H1 (cell line): ENCODE results near the gene CYP2B6. TPM values are rescaled to one million over a fixed set of nuclear protein-coding genes. Genes with fewer than 3 reads are reported as not detected.

ENCODE experiments used
- CTCF ChIA-PET: fragments of 300-600 bp; sonication (Branson Sonifier 250); formaldehyde crosslinking; loops from one replicate; lab custom pipeline; 2021; ENCODE audit not compliant: partially characterized antibody; lab: Charles Lee
- POLR2A ChIA-PET: fragments of 300-600 bp; sonication (Branson Sonifier 250); formaldehyde crosslinking; loops from one replicate; lab custom pipeline; 2021; ENCODE audit warnings: inconsistent platforms; ENCODE audit not compliant: partially characterized antibody; lab: Charles Lee
- DNase-seq, 2 experiments: peaks; one replicate each; pipeline versions ENCODE4 v3.0.0 to v3.0.0-alpha.2; 2010 to 2022; ENCODE audit warnings: low spot score in 2 of 2, low read depth in 1 of 2, mixed read lengths in 1 of 2
- FAIRE-seq: peaks from 2 replicates; lab custom pipeline; 2011; peaks lifted over from hg19 to GRCh38; lab: Jason Lieb, UNC
- H2AFZ ChIP-seq: 2 replicates; pipeline ENCODE4 v1.8.1; 2012; ENCODE audit warnings: low read length, inconsistent platforms
- H2AK5ac ChIP-seq: 2 replicates; pipeline ENCODE4 v1.6.1; 2013; ENCODE audit warnings: low read depth, low read length
- H2BK120ac ChIP-seq: replicated peaks from 2 replicates; pipeline ENCODE3; 2013; ENCODE audit warnings: low read depth, low read length, inconsistent platforms
- H2BK12ac ChIP-seq: 2 replicates; pipeline ENCODE4 v1.6.1; 2013; ENCODE audit warnings: low read depth, low read length
- H2BK15ac ChIP-seq: 2 replicates; pipeline ENCODE4 v1.6.1; 2013; ENCODE audit warnings: low read length
- H2BK20ac ChIP-seq: 2 replicates; pipeline ENCODE4 v1.6.1; 2013; ENCODE audit warnings: low read length
- H2BK5ac ChIP-seq: 2 replicates; pipeline ENCODE4 v1.6.1; 2013; ENCODE audit warnings: low read depth, low read length
- H3K14ac ChIP-seq: 2 replicates; pipeline ENCODE4 v1.6.1; 2013; ENCODE audit warnings: inconsistent platforms; ENCODE audit not compliant: insufficient read length
- H3K18ac ChIP-seq: 2 replicates; pipeline ENCODE4 v1.6.1; 2013; ENCODE audit warnings: low read length; ENCODE audit errors: extremely low read depth
- H3K23ac ChIP-seq: 2 replicates; pipeline ENCODE4 v1.6.1; 2013; ENCODE audit warnings: inconsistent platforms; ENCODE audit not compliant: insufficient read length
- H3K23me2 ChIP-seq: 2 replicates; pipeline ENCODE4 v1.6.1; 2013; ENCODE audit warnings: low read depth, low read length
- H3K27ac ChIP-seq: 2 replicates; pipeline ENCODE4 v1.6.1; 2011; ENCODE audit warnings: low read depth, low read length, inconsistent platforms
- H3K27me3 ChIP-seq, 4 experiments: replicated peaks in 1 of 4; 1 replicate in 1 of 4; 2 replicates in 3 of 4; pipeline versions ENCODE4 v1.6.1 to v1.8.1; 2011 to 2013; ENCODE audit warnings: low read length in 3 of 4, mild to moderate bottlenecking in 3 of 4, inconsistent platforms in 2 of 4, mixed read lengths in 2 of 4, moderate library complexity in 1 of 4; ENCODE audit not compliant: control insufficient read depth in 3 of 4, insufficient read depth in 3 of 4; ENCODE audit errors: extremely low read depth in 1 of 4
- H3K36me3 ChIP-seq, 4 experiments: 2 replicates each; pipeline versions ENCODE4 v1.6.1 to v1.8.1; 2011 to 2013; ENCODE audit warnings: mild to moderate bottlenecking in 4 of 4, low read length in 3 of 4, moderate library complexity in 2 of 4, control low read depth in 1 of 4, inconsistent platforms in 1 of 4; ENCODE audit not compliant: insufficient read depth in 4 of 4, control insufficient read depth in 2 of 4
- H3K4ac ChIP-seq: replicated peaks from 2 replicates; pipeline ENCODE3; 2013; ENCODE audit warnings: low read length, low read depth, mixed read lengths, inconsistent platforms; ENCODE audit not compliant: insufficient read length
- H3K4me1 ChIP-seq, 4 experiments: replicated peaks in 1 of 4; 1 replicate in 1 of 4; 2 replicates in 3 of 4; pipeline versions ENCODE4 v1.6.1 to v1.8.1; 2011 to 2013; ENCODE audit warnings: low read length in 3 of 4, inconsistent platforms in 2 of 4, mixed read lengths in 1 of 4; ENCODE audit not compliant: insufficient read depth in 4 of 4, control insufficient read depth in 3 of 4
- H3K4me2 ChIP-seq, 2 experiments: 2 replicates each; pipeline versions ENCODE4 v1.6.1 to v1.8.1; 2011 to 2013; ENCODE audit warnings: low read depth in 2 of 2, low read length in 2 of 2, control low read depth in 1 of 2, inconsistent platforms in 1 of 2, mild to moderate bottlenecking in 1 of 2; ENCODE audit not compliant: insufficient read depth in 1 of 2
- H3K4me3 ChIP-seq, 4 experiments: fragments of 200-600, 300-600 bp in 1 of 4; sonication (generic), shearing (Covaris generic), sonication (Bioruptor Twin) in 1 of 4; 2 replicates each; pipeline versions ENCODE4 v1.5.1 to v1.8.1; 2011 to 2016; ENCODE audit warnings: low read length in 4 of 4, low read depth in 3 of 4, control low read depth in 2 of 4, inconsistent platforms in 2 of 4, mild to moderate bottlenecking in 2 of 4, mixed read lengths in 1 of 4, moderate library complexity in 1 of 4; ENCODE audit not compliant: insufficient read depth in 2 of 4; ENCODE audit errors: extremely low read depth in 1 of 4
- H3K56ac ChIP-seq: replicated peaks from 2 replicates; pipeline ENCODE3; 2013; ENCODE audit warnings: low read depth, mild to moderate bottlenecking, mixed read lengths, low read length, inconsistent platforms; ENCODE audit not compliant: insufficient read length
- H3K79me1 ChIP-seq: 2 replicates; pipeline ENCODE4 v1.6.1; 2013; ENCODE audit warnings: low read depth, low read length, control low read depth
- H3K79me2 ChIP-seq, 2 experiments: 2 replicates each; pipeline versions ENCODE4 v1.6.1 to v1.8.1; 2012 to 2013; ENCODE audit warnings: low read length in 2 of 2, mild to moderate bottlenecking in 2 of 2, inconsistent platforms in 1 of 2; ENCODE audit not compliant: insufficient read depth in 2 of 2, control insufficient read depth in 1 of 2
- H3K9ac ChIP-seq, 4 experiments: replicated peaks in 1 of 4; 1 replicate in 1 of 4; 2 replicates in 3 of 4; pipeline versions ENCODE4 v1.6.1 to v1.8.1; 2011 to 2013; ENCODE audit warnings: low read depth in 3 of 4, low read length in 3 of 4, control low read depth in 2 of 4, mild to moderate bottlenecking in 2 of 4, moderate library complexity in 2 of 4, inconsistent platforms in 1 of 4; ENCODE audit errors: extremely low read depth in 1 of 4
- H3K9me3 ChIP-seq, 2 experiments: 2 replicates each; pipeline versions ENCODE4 v1.6.1 to v1.8.1; 2012 to 2013; ENCODE audit warnings: mild to moderate bottlenecking in 2 of 2, moderate library complexity in 2 of 2, control low read depth in 1 of 2, inconsistent platforms in 1 of 2, low read depth in 1 of 2, low read length in 1 of 2, mixed read lengths in 1 of 2; ENCODE audit not compliant: insufficient read depth in 2 of 2
- H4K20me1 ChIP-seq, 2 experiments: replicated peaks in 1 of 2; 2 replicates each; pipeline versions ENCODE3 to v1.8.1; 2011 to 2013; ENCODE audit warnings: inconsistent platforms in 2 of 2, low read length in 2 of 2, mild to moderate bottlenecking in 1 of 2; ENCODE audit not compliant: insufficient read depth in 2 of 2, control insufficient read depth in 1 of 2
- H4K5ac ChIP-seq: 2 replicates; pipeline ENCODE4 v1.6.1; 2013; ENCODE audit warnings: low read length, low read depth, mixed read lengths, inconsistent platforms; ENCODE audit not compliant: insufficient read length
- H4K8ac ChIP-seq: 2 replicates; pipeline ENCODE4 v1.8.0; 2013; ENCODE audit warnings: mild to moderate bottlenecking, moderate library complexity, low read length, inconsistent platforms; ENCODE audit not compliant: insufficient read depth; ENCODE audit errors: extremely low read depth
- H4K91ac ChIP-seq: replicated peaks from 2 replicates; pipeline ENCODE3; 2013; ENCODE audit warnings: low read length, mixed read lengths, inconsistent platforms; ENCODE audit not compliant: insufficient read length
- CEBPB ChIP-seq: IDR thresholded peaks from 2 replicates; pipeline ENCODE4 v1.6.1; 2012; ENCODE audit warnings: low read depth, low read length
- CREB1 ChIP-seq: IDR thresholded peaks from 2 replicates; pipeline ENCODE4 v1.6.1; 2012; ENCODE audit warnings: inconsistent platforms
- HDAC2 ChIP-seq, 2 experiments: fragments of 300-600 bp in 1 of 2; sonication (generic) in 1 of 2; IDR thresholded peaks; 2 replicates each; pipeline ENCODE4 v1.6.1; 2011 to 2012; ENCODE audit warnings: low read depth in 2 of 2, low read length in 2 of 2, mild to moderate bottlenecking in 2 of 2, moderate library complexity in 2 of 2, borderline replicate concordance in 1 of 2, inconsistent platforms in 1 of 2
- KDM1A ChIP-seq: fragments of 200-600, 300-600 bp; sonication (generic); IDR thresholded peaks from 2 replicates; pipeline ENCODE4 v1.7.1; 2016; ENCODE audit warnings: mild to moderate bottlenecking, low read length, borderline replicate concordance
- KDM4A ChIP-seq: IDR thresholded peaks from one replicate; pipeline ENCODE4 v1.7.1; 2012; ENCODE audit warnings: low read depth, mild to moderate bottlenecking, moderate library complexity, low read length, inconsistent platforms; ENCODE audit not compliant: severe bottlenecking
- PHF8 ChIP-seq: fragments of 200-600 bp; sonication (generic); conservative IDR thresholded peaks from 2 replicates; pipeline ENCODE4 v1.7.1; 2012; ENCODE audit warnings: low read depth, mild to moderate bottlenecking, inconsistent platforms, low read length, moderate library complexity
- POU5F1 ChIP-seq: IDR thresholded peaks from 2 replicates; pipeline ENCODE4 v1.6.1; 2011; ENCODE audit warnings: low read depth, mild to moderate bottlenecking, low read length, moderate library complexity
- SIX5 ChIP-seq: IDR thresholded peaks from 2 replicates; pipeline ENCODE4 v1.6.1; 2011; ENCODE audit warnings: mild to moderate bottlenecking, low read depth, low read length
- SUZ12 ChIP-seq: fragments of 200-600 bp; sonication (generic); IDR thresholded peaks from 2 replicates; pipeline ENCODE4 v1.6.1; 2012; ENCODE audit warnings: mild to moderate bottlenecking, inconsistent platforms, low read length, moderate library complexity, mixed read lengths
- TAF1 ChIP-seq: IDR thresholded peaks from 2 replicates; pipeline ENCODE4 v1.6.1; 2011; ENCODE audit warnings: mild to moderate bottlenecking, low read depth, low read length
- TEAD4 ChIP-seq: IDR thresholded peaks from 2 replicates; pipeline ENCODE4 v1.6.1; 2012; ENCODE audit warnings: low read depth, low read length, inconsistent platforms, mixed read lengths
- WGBS, 2 experiments: shearing (Covaris generic) in 1 of 2; methylation state at CpG; one replicate each; pipeline versions ENCODE4 v1.1.6 to v1.1.7; 2013 to 2015; ENCODE audit warnings: low lambda C conversion rate in 2 of 2, mixed read lengths in 2 of 2, inconsistent platforms in 1 of 2, low coverage in 1 of 2, missing lambda C conversion rate in 1 of 2; ENCODE audit not compliant: insufficient replicate concordance in 2 of 2, insufficient coverage in 1 of 2, insufficient read length in 1 of 2; ENCODE audit errors: extremely low coverage in 1 of 2, missing lambda C conversion rate in 1 of 2; 5-methylcytosine and 5-hydroxymethylcytosine counted together
- polyA plus RNA-seq, 7 experiments: library from polyadenylated mRNA; depleted of rRNA in 3 of 7; stranded (reverse) in 5 of 7; unstranded in 2 of 7; fragments of >200 nt in 5 of 7; fragments of 200-250 nt in 2 of 7; gene quantifications; 1 replicate in 5 of 7; 2 replicates in 1 of 7; 4 replicates in 1 of 7; pipeline versions ENCODE4 v1.2.1 to v1.2.3, GENCODE V29; 2011 to 2013; ENCODE audit warnings: missing spikeins in 2 of 7, mixed read lengths in 2 of 7
- total RNA-seq: library from RNA; stranded (reverse); fragmentation: NEBNext Ultra II Directional; extraction: Animal tissue kit (Norgen Biotek cat#: 25700); gene quantifications from 2 replicates; pipeline ENCODE4 v1.2.1, GENCODE V29; 2021
- TF ChIP-seq, protein P1 (sequence below), 3 experiments: IDR thresholded peaks; 1 replicate in 2 of 3; 2 replicates in 1 of 3; pipeline versions ENCODE4 v1.5.1 to v1.6.1; 2011; ENCODE audit warnings: low read length in 3 of 3, mild to moderate bottlenecking in 3 of 3, inconsistent platforms in 2 of 3, low read depth in 1 of 3, moderate library complexity in 1 of 3; ENCODE audit not compliant: insufficient read depth in 1 of 3; ENCODE audit errors: control extremely low read depth in 1 of 3

Gene CYP2B6
- total and polyA plus RNA-seq, 2 of the 8 experiments (the other 6 are each of a cell fraction or from before 2014, with no cell fraction given): 2.8 to 5.4 TPM

DNA sequence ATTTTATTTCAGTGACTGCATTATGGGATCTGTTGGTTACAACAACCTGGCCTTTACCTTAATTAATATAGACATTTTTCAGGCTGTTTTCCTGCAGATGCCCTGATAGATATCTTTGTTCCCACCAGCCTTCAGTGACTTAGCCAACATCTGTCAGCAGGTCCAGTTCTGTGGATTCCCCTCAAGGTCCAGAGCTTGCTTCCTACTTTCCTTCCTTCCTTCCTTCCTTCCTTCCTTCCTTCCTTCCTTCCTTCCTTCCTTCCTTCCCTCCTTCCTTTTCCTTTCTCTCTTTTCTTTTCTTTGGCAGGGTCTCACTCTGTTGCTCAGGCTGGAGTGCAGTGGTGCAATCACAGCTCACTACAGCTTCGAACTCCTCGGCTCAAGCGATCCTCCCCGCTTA lies 14.4 kb upstream of the CYP2B6 start:
- no peak overlapping the region for H3K14ac ChIP-seq
- H2AFZ ChIP-seq: no peak overlapping the region
- H3K4me3 ChIP-seq: no peak overlapping the region
- H3K36me3 ChIP-seq: no peaks in the 10 kb centered on the region
- no peak for DNase-seq
- no peak overlapping the region for H3K4me2 ChIP-seq
- no peak overlapping the region for H2AK5ac ChIP-seq
- H4K5ac ChIP-seq: no peak overlapping the region
- H3K79me2 ChIP-seq: no peaks in the 10 kb centered on the region
- 0 out of 2 replicates have a peak overlapping the region, but pooled peaks have one; percentile 75 for H2BK12ac ChIP-seq
- peak overlapping the region; percentile 72; the same call in 1 of the 2 replicates for H2BK20ac ChIP-seq
- no peak overlapping the region for H3K56ac ChIP-seq
- no peak overlapping the region for H3K4ac ChIP-seq
- H3K23ac ChIP-seq: no peak overlapping the region
- no peak overlapping the region for H3K18ac ChIP-seq
- H2BK5ac ChIP-seq: no peak overlapping the region
- H3K9me3 ChIP-seq: peaks cover 0 to 5% of the 10 kb centered on the region in 2 experiments; a peak in 3 of 4 replicates
- no peak overlapping the region for H2BK120ac ChIP-seq
- ChIA-PET CTCF (interaction anchor here (0.6 to 3.6 kb wide), 5 partner anchors 30 to 332 kb away, joined by 3 to 15 read pairs (median 3); no protein-coding TSS in a partner anchor), POLR2A (no interaction called here)
- H3K27ac ChIP-seq: no peak overlapping the region
- no peaks in the 10 kb centered on the region; a peak in 1 of 7 replicates for H3K27me3 ChIP-seq
- no peak for FAIRE-seq
- H3K9ac ChIP-seq: no peak overlapping the region
- H4K8ac ChIP-seq: no peak overlapping the region
- 97% methylated on average over 4 of the region's 4 CpGs; no CpG with 5 or more reads in 1 of the 2 experiments for WGBS, 2 experiments
- no peaks in the 10 kb centered on the region for H4K20me1 ChIP-seq
- H2BK15ac ChIP-seq: peak overlapping the region; percentile 95; the same call in 1 of the 2 replicates
- no peak overlapping the region for H4K91ac ChIP-seq
- H3K23me2 ChIP-seq: no peaks in the 10 kb centered on the region
- no peaks in the 10 kb centered on the region for H3K79me1 ChIP-seq
- H3K4me1 ChIP-seq: peaks cover 7 to 16% (median 11%) of the 10 kb centered on the region in 4 experiments; a peak in 6 of 7 replicates
- no peak for TF ChIP-seq HDAC2 (IDR thresholded peaks at IDR 0.05; ENCODE audit: borderline replicate concordance in 1 of 2, low read depth in 2 of 2, low read length in 2 of 2)
- TF ChIP-seq PHF8: no peak
- TF ChIP-seq TEAD4: no peak
- TF ChIP-seq CREB1: no peak
- TF ChIP-seq SIX5: no peak
- TF ChIP-seq CEBPB: no peak
- TF ChIP-seq, protein P1, sequence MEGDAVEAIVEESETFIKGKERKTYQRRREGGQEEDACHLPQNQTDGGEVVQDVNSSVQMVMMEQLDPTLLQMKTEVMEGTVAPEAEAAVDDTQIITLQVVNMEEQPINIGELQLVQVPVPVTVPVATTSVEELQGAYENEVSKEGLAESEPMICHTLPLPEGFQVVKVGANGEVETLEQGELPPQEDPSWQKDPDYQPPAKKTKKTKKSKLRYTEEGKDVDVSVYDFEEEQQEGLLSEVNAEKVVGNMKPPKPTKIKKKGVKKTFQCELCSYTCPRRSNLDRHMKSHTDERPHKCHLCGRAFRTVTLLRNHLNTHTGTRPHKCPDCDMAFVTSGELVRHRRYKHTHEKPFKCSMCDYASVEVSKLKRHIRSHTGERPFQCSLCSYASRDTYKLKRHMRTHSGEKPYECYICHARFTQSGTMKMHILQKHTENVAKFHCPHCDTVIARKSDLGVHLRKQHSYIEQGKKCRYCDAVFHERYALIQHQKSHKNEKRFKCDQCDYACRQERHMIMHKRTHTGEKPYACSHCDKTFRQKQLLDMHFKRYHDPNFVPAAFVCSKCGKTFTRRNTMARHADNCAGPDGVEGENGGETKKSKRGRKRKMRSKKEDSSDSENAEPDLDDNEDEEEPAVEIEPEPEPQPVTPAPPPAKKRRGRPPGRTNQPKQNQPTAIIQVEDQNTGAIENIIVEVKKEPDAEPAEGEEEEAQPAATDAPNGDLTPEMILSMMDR (IDR thresholded peaks at IDR 0.05; ENCODE audit: control extremely low read depth in 1 of 3, insufficient read depth in 1 of 3, low read depth in 1 of 3, low read length in 3 of 3): no peak
- no peak for TF ChIP-seq KDM1A
- no peak for TF ChIP-seq TAF1
- TF ChIP-seq SUZ12: no peak
- TF ChIP-seq POU5F1: no peak
- TF ChIP-seq KDM4A: no peak
